Loucy (cell line): Measurements from ENCODE around the gene DNAJC5G.

ENCODE experiments used
- H2AFZ ChIP-seq: fragments of 200-600 bp; sonication (generic); 2 replicates; pipeline ENCODE4 v1.6.0; 2016; ENCODE audit warnings: antibody characterized with exemption, mild to moderate bottlenecking, low read length, moderate library complexity
- H3F3A ChIP-seq: fragments of 200-600 bp; 2 replicates; pipeline ENCODE4 v1.6.0; 2016; ENCODE audit warnings: antibody characterized with exemption, low read depth, mild to moderate bottlenecking
- H3K27me3 ChIP-seq: fragments of 200-600 bp; sonication (generic); 2 replicates; pipeline ENCODE4 v1.6.1; 2014; ENCODE audit warnings: low read length, mild to moderate bottlenecking; ENCODE audit not compliant: insufficient read depth, poor library complexity, severe bottlenecking
- H3K36me3 ChIP-seq: fragments of 200-600 bp; sonication (generic); 2 replicates; pipeline ENCODE4 v1.6.1; 2016; ENCODE audit warnings: low read length; ENCODE audit not compliant: insufficient read depth
- H3K4me1 ChIP-seq: fragments of 200-600 bp; sonication (generic); 2 replicates; pipeline ENCODE4 v1.5.1; 2014; ENCODE audit warnings: low read length, mild to moderate bottlenecking; ENCODE audit not compliant: insufficient read depth, poor library complexity, severe bottlenecking
- H3K4me2 ChIP-seq: fragments of 200-600 bp; sonication (generic); 2 replicates; pipeline ENCODE4 v1.6.0; 2014; ENCODE audit warnings: antibody characterized with exemption, low read length, low read depth, mild to moderate bottlenecking; ENCODE audit not compliant: poor library complexity, severe bottlenecking
- H3K4me3 ChIP-seq: fragments of 200-600 bp; sonication (generic); 2 replicates; pipeline ENCODE4 v1.5.1; 2014; ENCODE audit warnings: low read length, mild to moderate bottlenecking, mixed read lengths; ENCODE audit not compliant: poor library complexity, severe bottlenecking
- H3K79me2 ChIP-seq: fragments of 200-600 bp; sonication (generic); 2 replicates; pipeline ENCODE4 v1.6.1; 2014; ENCODE audit warnings: low read length; ENCODE audit not compliant: insufficient read depth
- H3K9ac ChIP-seq: fragments of 200-600 bp; sonication (generic); 2 replicates; pipeline ENCODE4 v1.6.0; 2014; ENCODE audit warnings: mild to moderate bottlenecking, low read depth, low read length, moderate library complexity; ENCODE audit not compliant: poor library complexity, severe bottlenecking
- H3K9me2 ChIP-seq: fragments of 200-600 bp; sonication (generic); replicated peaks from 2 replicates; pipeline ENCODE4 v1.6.1; 2016; ENCODE audit warnings: low read depth, low read length, mixed read lengths
- H3K9me3 ChIP-seq: fragments of 200-600 bp; sonication (generic); 2 replicates; pipeline ENCODE4 v1.6.1; 2014; ENCODE audit warnings: mild to moderate bottlenecking, antibody characterized with exemption, low read length, low read depth; ENCODE audit not compliant: insufficient read depth
- H4K20me1 ChIP-seq: fragments of 200-600 bp; sonication (generic); 2 replicates; pipeline ENCODE4 v1.6.0; 2014; ENCODE audit warnings: antibody characterized with exemption, low read length, mild to moderate bottlenecking; ENCODE audit not compliant: insufficient read depth, poor library complexity, severe bottlenecking
- EZH2phosphoT487 ChIP-seq: fragments of 200-600 bp; IDR thresholded peaks from 2 replicates; pipeline ENCODE4 v1.6.1; 2018; ENCODE audit warnings: antibody characterized with exemption, mild to moderate bottlenecking, moderate library complexity, borderline replicate concordance
- TF ChIP-seq, protein P1 (sequence below): fragments of 200-600 bp; sonication (generic); conservative IDR thresholded peaks from 2 replicates; pipeline ENCODE4 v1.5.1; 2014; ENCODE audit warnings: mild to moderate bottlenecking, antibody characterized with exemption, low read length

The DNAJC5G gene

DNA sequence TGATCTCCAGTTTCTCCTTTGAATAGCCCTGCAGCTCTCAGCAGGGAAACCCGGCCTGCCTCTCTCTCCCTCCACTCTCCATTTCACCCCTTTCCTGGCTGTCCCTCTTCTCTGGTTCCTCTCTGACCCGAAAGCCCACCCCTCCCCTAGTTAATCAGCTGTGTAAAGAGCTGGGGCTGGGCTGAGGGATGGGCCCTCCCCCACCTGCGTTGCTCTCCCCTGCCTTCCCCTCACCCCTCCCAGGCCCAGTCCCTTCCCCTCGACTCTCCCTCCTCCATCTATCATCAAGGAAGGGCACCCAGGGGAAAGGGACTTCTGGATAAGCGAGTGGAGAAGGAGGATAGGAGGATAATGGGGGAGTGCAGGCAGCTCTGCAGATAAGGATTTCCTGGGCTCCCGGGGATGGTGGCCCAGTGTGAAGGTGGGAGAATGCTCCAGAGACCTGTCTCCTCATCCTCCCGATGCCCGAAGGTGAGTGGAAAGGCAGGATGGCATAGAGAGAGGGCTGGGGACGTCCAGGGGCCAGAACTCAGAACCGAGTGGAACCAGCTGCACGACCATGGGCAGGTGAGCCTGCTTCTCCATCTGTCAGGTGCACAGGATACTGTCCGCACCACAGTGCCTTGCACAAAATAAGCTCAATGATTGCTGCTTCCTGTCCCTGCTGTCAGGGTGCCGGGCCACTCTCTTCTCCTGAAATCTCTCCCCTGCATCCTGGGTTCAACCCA, 24.4 kb upstream of the DNAJC5G start:
- Histone ChIP-seq H3K27me3 (no peaks in the 10 kb centered on the region), H3K9me2 (no peaks in the 10 kb centered on the region), H3K36me3 (no peaks in the 10 kb centered on the region), H3K9me3 (no peaks in the 10 kb centered on the region), H3K4me3 (no peak overlapping the region), H3F3A (no peaks in the 10 kb centered on the region), H4K20me1 (no peaks in the 10 kb centered on the region), H3K4me1 (no peaks in the 10 kb centered on the region), H3K9ac (no peak overlapping the region), H3K79me2 (no peaks in the 10 kb centered on the region), H3K4me2 (no peak overlapping the region), H2AFZ (no peak overlapping the region)
- TF ChIP-seq EZH2phosphoT487 = no peak
- TF ChIP-seq, protein P1, sequence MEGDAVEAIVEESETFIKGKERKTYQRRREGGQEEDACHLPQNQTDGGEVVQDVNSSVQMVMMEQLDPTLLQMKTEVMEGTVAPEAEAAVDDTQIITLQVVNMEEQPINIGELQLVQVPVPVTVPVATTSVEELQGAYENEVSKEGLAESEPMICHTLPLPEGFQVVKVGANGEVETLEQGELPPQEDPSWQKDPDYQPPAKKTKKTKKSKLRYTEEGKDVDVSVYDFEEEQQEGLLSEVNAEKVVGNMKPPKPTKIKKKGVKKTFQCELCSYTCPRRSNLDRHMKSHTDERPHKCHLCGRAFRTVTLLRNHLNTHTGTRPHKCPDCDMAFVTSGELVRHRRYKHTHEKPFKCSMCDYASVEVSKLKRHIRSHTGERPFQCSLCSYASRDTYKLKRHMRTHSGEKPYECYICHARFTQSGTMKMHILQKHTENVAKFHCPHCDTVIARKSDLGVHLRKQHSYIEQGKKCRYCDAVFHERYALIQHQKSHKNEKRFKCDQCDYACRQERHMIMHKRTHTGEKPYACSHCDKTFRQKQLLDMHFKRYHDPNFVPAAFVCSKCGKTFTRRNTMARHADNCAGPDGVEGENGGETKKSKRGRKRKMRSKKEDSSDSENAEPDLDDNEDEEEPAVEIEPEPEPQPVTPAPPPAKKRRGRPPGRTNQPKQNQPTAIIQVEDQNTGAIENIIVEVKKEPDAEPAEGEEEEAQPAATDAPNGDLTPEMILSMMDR = no peak

DNA sequence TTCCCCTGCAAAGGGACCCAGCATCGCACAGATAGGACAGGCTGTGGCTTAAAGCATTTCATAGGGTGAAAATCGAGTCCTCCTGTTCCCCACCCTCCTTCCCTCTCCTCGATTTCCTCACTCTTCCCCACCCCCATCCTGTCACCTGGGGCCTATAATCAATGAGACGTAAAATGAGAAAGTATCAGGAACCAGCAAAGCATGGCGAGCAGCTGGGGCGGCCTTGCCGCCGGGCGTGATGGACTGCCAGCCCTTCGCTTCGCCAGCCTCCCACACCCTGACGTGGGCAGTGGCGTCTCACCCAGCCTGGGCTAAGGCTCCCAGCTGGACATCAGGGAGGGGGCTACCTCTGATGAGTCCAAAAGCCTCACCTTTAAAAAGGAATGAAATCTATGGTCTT, 23.5 kb upstream of the DNAJC5G start:
- no peak overlapping the region for H3K4me2 ChIP-seq
- H3K4me1 ChIP-seq = no peaks in the 10 kb centered on the region
- TF ChIP-seq EZH2phosphoT487 = no peak
- TF ChIP-seq, protein P1 = no peak
- H3K9me3 ChIP-seq = no peaks in the 10 kb centered on the region
- no peak overlapping the region for H3K4me3 ChIP-seq
- H3K36me3 ChIP-seq = no peaks in the 10 kb centered on the region
- H3K9ac ChIP-seq = no peak overlapping the region
- no peaks in the 10 kb centered on the region for H4K20me1 ChIP-seq
- no peaks in the 10 kb centered on the region for H3K27me3 ChIP-seq
- no peaks in the 10 kb centered on the region for H3F3A ChIP-seq
- no peaks in the 10 kb centered on the region for H3K79me2 ChIP-seq
- no peak overlapping the region for H2AFZ ChIP-seq
- no peaks in the 10 kb centered on the region for H3K9me2 ChIP-seq

DNA sequence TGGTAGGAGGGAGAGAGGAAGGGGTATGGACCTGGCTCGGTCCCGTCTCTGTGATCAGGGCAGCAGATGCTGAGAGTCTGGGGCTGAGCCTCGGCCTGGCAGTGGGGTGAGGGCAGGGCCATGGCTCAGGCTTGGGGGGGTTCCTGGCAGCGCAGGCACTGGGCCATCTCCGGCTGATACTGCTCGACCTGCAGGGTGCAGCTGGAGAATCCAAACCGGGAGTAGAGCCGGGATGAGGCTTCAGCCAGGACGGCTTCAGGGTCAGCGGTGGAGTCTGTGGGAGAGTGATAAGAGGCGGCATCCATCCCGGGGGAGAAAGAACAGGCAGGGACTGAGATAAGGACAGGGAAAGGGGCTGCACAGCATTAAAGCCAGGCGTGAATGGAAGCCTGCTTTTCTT, 20.0 kb upstream of the DNAJC5G start:
- Histone ChIP-seq H3K9me3 (no peaks in the 10 kb centered on the region), H3K27me3 (no peaks in the 10 kb centered on the region), H3K9me2 (no peaks in the 10 kb centered on the region), H3K36me3 (no peaks in the 10 kb centered on the region), H3K9ac (no peak overlapping the region), H3K4me1 (no peaks in the 10 kb centered on the region), H3K79me2 (no peaks in the 10 kb centered on the region), H2AFZ (no peak overlapping the region), H4K20me1 (no peaks in the 10 kb centered on the region), H3F3A (no peaks in the 10 kb centered on the region), H3K4me3 (no peak overlapping the region), H3K4me2 (no peak overlapping the region)
- no peak for TF ChIP-seq EZH2phosphoT487
- TF ChIP-seq, protein P1 = no peak
